HG02943 (cell line): Measurements from ENCODE around the gene FMO2.

ENCODE experiments used
- ATAC-seq: cut with Tn5 transposase; IDR thresholded peaks from one replicate; pipeline ENCODE4 v1.9.1; 2021; ENCODE audit warnings: mild to moderate bottlenecking, low read depth, moderate library complexity; ENCODE audit not compliant: unreplicated experiment

The FMO2 gene

GRCh38 chr1:171172471-171172870 is 12.6 kb upstream of the FMO2 start:
- ATAC-seq, result no peak

- ATAC-seq, result no peak
These were observed 12.0 kb upstream of the FMO2 start for GRCh38 chr1:171173069-171173468.

- ATAC-seq, result no peak
These were observed 10.4 kb upstream of the FMO2 start for GRCh38 chr1:171174560-171175294.

- no peak for ATAC-seq
These were observed 7.8 kb upstream of the FMO2 start for GRCh38 chr1:171177261-171177660.

- ATAC-seq, result no peak
These were observed 5.5 kb upstream of the FMO2 start for GRCh38 chr1:171179318-171180227.

- no peak for ATAC-seq
These were observed 4.4 kb upstream of the FMO2 start for GRCh38 chr1:171180670-171181069.

- no peak for ATAC-seq
These were observed 3.5 kb downstream of the FMO2 start for GRCh38 chr1:171188388-171189266.

GRCh38 chr1:171191992-171192391 is 6.9 kb downstream of the FMO2 start:
- ATAC-seq, result no peak

GRCh38 chr1:171195767-171196166 is 10.7 kb downstream of the FMO2 start:
- ATAC-seq, result no peak

- no peak for ATAC-seq
These were observed 11.3 kb downstream of the FMO2 start for GRCh38 chr1:171196351-171196750.

GRCh38 chr1:171198081-171198480 is 13.0 kb downstream of the FMO2 start:
- no peak for ATAC-seq

GRCh38 chr1:171204296-171204695 is 19.2 kb downstream of the FMO2 start:
- no peak for ATAC-seq

- no peak for ATAC-seq
These were observed 21.3 kb downstream of the FMO2 start for GRCh38 chr1:171206204-171206977.

GRCh38 chr1:171206978-171207355 is 21.9 kb downstream of the FMO2 start:
- ATAC-seq, result no peak

GRCh38 chr1:171207377-171207776 is 22.3 kb downstream of the FMO2 start:
- no peak for ATAC-seq

- no peak for ATAC-seq
These were observed 25.3 kb downstream of the FMO2 start for GRCh38 chr1:171210355-171210754.

- ATAC-seq, result no peak
These were observed 27.7 kb downstream of the FMO2 start for GRCh38 chr1:171212607-171213351.

GRCh38 chr1:171213559-171214454 is 28.7 kb downstream of the FMO2 start:
- no peak for ATAC-seq
